Measurements from ENCODE around the gene DEFB115.
A peak's percentile ranks its signal among the peaks of the same experiment; 100 is the strongest.
"Not testable (repeated sequence)": the region's sequence is repeated elsewhere in the genome, so short reads cannot be mapped to it uniquely, and the experiment has no call there.

Gene DEFB115

DNA sequence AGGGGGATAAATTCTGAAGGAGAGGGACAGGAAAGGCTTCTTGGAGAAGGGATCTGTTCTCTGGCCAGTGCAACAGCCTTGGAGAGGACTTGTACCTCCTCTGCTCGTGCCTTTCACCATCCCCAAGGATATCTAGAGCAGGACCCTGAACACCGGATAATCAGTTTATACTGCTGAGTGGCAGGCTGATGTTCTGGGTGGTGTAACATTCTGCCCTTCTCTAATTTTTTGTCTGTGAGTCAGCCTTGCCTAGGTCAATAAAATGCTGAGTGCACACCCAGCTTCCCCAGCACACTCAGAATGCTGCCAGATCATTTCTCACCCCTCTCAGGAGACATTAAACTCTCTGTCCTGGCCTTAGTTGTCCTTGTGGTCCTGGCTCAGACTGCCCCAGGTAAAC is at the start of gene DEFB115:
TSS of gene DEFB115 (plus strand) at position 301 of the 400 bp plus-strand sequence. CDS start at position 301, 0 bp downstream.
- no peak for DNase-seq

DNA sequence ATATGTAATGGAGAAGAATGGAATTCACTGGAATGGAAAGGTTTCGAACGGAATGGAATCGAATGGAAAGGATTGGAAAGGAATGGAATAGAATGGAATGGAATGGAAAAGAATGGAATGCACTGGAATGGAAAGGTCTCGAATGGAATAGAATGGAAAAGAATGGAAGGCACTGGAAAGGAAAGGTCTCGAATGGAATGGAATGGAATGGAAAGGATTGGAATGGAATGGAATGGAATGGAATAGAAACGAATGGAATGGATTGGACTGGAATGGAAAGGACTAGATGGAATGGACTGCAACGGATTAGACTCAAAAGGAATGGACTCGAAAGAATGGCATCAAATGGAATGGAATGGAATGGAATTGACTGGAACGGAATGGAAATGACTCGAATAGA is 20.5 kb upstream of the DEFB115 start:
- no peak for DNase-seq

- DNase-seq: no peak
Measured at GRCh38 chr20:31237763-31238162, 19.7 kb upstream of the DEFB115 start.

DNA sequence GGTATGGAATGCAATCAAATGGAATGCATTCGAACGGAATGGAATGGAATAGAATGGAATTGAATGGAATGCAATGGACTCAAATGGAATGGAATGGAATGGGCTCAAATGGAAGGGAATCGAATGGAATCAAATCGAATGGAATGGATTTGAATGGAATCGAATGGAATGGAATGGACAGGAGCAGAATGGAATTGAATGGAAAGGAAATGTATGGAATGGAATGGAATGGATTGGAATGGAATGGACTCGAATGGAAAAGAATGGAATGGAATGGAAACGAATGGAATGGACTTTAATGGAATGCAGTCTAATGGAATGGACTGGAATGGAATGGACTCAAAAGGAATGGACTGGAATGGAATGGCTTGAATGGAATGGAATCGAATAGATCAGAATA is 18.3 kb upstream of the DEFB115 start:
- no peak for DNase-seq

DNA sequence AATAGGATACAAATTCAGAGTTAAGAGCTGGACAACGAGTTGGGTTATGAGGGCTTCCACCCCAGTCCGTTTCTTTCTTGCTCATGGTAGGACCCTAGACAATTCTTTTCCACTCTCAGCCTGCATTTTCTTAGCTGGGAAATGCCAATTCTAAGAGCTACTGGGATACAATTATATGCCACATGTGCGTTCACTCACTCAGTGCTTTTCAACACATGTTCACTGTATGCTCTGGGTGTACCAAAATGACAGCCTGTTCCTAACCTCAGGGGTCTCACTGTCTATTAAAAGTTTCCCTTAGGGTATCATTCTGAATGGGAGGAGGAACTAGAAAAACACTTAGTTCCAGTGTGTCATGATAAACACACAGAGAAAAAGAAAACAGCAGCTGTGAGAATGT is 505 bp upstream of the DEFB115 start:
- DNase-seq: no peak

GRCh38 chr20:31260326-31260932 is 3.0 kb downstream of the DEFB115 start:
- DNase-seq: peak; percentile 38 to 68

DNA sequence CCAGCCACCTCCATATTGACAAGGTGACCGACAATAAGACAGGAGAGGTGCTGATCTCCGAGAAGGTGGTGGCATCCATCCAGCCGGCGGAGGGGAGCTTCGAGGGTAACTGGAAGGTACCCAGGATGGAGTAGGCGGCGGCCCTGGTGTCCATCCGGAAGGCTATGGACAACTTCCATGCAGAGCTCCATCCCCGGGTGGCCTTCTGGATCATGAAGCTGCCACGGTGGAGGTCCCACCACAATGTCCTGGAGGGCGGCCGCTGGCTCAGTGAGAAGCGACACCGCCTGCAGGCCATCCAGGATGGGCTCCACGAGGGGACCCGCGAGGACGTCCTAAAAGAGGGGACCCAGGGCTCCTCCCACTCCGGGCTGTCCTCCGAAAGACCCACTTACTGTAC is 17.0 kb downstream of the DEFB115 start:
- no peak for DNase-seq

DNA sequence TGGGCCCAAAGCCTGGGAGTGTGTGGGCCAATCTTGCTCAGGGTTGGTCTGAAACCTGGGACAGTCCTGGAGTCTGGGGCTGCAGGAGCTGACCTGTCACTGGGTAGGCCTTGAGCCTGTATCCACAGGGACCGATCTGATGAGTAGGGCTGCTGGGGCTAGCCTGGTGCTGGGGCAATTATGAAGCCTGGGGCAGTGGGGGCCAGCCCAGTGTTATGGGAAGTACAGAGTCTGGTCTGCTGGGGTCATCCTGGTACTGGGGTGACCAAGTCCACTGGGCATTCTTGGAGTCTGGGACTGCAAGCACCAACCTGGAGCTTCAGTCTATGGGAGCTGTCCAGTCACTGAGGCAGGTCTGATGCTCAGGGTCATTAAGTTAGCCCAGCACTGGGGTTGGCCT is 20.7 kb downstream of the DEFB115 start:
- DNase-seq: no peak

GRCh38 chr20:31284964-31285363 is 27.5 kb downstream of the DEFB115 start:
- DNase-seq: not testable (repeated sequence)

GRCh38 chr20:31308535-31309162 is 51.2 kb downstream of the DEFB115 start, which contains the start of gene DEFB116:
Gene DEFB116, minus strand, starts transcription at chr20:31308585. Its CDS starts 0 bp downstream, at chr20:31308585.
- DNase-seq: no peak

All from SHP77 (cell line).